SK-N-MC (cell line): ENCODE measurements around the gene RNF41.

ENCODE experiments used
- EZH2 ChIP-seq: fragments of 200-600 bp; sonication (generic); IDR thresholded peaks from one replicate; pipeline ENCODE4 v1.6.1; 2017; ENCODE audit warnings: antibody characterized with exemption
- FOXP2 ChIP-seq: optimal IDR thresholded peaks from 2 replicates; pipeline ENCODE3; 2011; ENCODE audit warnings: mild to moderate bottlenecking, moderate library complexity; ENCODE audit not compliant: insufficient read depth; ENCODE audit errors: extremely low read length, control extremely low read depth
- POLR2AphosphoS5 ChIP-seq: IDR thresholded peaks from 2 replicates; pipeline ENCODE4 v1.6.1; 2012; ENCODE audit warnings: mild to moderate bottlenecking, low read depth, low read length, borderline replicate concordance

DNA sequence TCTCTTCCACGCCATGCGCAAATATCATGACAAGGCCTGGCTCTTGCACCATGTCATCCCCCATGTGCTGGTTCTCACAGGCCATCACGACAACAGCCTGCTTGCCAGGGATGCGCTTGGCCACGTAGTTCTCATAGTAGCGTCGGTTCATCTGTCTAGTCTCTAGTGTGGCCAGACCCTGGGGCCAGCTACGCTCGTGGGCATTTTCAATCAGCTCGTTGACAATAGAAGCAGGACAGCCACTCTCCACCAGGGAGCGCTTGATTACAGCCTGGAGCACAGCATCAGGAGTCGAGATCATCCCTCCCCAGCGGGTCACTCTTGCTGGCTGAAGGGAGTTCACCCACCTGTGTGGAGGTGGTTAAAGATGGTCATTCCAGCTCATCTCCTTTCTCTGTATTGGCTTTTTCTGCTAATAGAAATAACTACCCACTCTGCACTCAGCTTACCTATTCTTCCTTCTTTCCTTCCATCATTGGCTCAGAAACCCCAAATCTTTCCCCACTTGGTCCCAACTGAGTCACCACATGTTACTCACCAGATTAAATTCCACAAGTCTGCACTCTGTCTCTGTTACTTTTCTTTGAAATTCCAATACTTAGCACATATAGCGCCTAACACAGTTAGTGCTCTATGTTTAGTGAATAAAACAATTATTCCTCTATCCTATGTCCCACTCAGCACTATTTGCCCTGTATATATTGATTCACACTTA is 15.1 kb downstream of the RNF41 start:
- TF ChIP-seq POLR2AphosphoS5, result no peak
- TF ChIP-seq EZH2, result no peak
- no peak for TF ChIP-seq FOXP2
